ENCODE results near the gene SMIM14.
"Not testable (repeated sequence)": the region's sequence is repeated elsewhere in the genome, so short reads cannot be mapped to it uniquely, and the experiment has no call there.

The SMIM14 gene

GRCh38 chr4:39657465-39657864 lies 18.8 kb upstream of the SMIM14 start:
- CTCF ChIA-PET: interaction anchor here (0.6 kb wide), 1 partner anchor 16 kb away, joined by 3 read pairs; no protein-coding TSS in a partner anchor
- no peak overlapping the region for H3K27ac Mint-ChIP-seq
- peaks cover 5% of the 10 kb centered on the region for H3K4me1 Mint-ChIP-seq
- no peak for DNase-seq
- no peaks in the 10 kb centered on the region for H3K27me3 Mint-ChIP-seq
- no peaks in the 10 kb centered on the region for H3K9me3 Mint-ChIP-seq
- H3K4me3 Mint-ChIP-seq: no peak overlapping the region
- peaks cover 1% of the 10 kb centered on the region for H3K36me3 Mint-ChIP-seq

GRCh38 chr4:39656638-39657037 lies 18.0 kb upstream of the SMIM14 start:
- CTCF ChIA-PET, H3K27me3 Mint-ChIP-seq, H3K4me1 Mint-ChIP-seq: not testable (repeated sequence)

GRCh38 chr4:39655876-39656275 lies 17.2 kb upstream of the SMIM14 start:
- Mint-ChIP-seq H3K27ac (no peak overlapping the region), H3K4me3 (no peak overlapping the region), H3K27me3 (no peaks in the 10 kb centered on the region), H3K4me1 (peaks cover 5% of the 10 kb centered on the region), H3K36me3 (peaks cover 1% of the 10 kb centered on the region), H3K9me3 (no peaks in the 10 kb centered on the region)
- no peak for DNase-seq
- CTCF ChIA-PET: no interaction called here

More at GRCh38 chr4:39656638-39657037, 18.0 kb upstream of the SMIM14 start:
- not testable (repeated sequence) for DNase-seq, H3K4me3 Mint-ChIP-seq, H3K27ac Mint-ChIP-seq, H3K9me3 Mint-ChIP-seq, H3K36me3 Mint-ChIP-seq

- no peaks in the 10 kb centered on the region for H3K27me3 Mint-ChIP-seq
- H3K36me3 Mint-ChIP-seq: peaks cover 1% of the 10 kb centered on the region
- no peak for DNase-seq
- CTCF ChIA-PET: no interaction called here
- no peak overlapping the region for H3K4me3 Mint-ChIP-seq
- no peaks in the 10 kb centered on the region for H3K9me3 Mint-ChIP-seq
- no peak overlapping the region for H3K27ac Mint-ChIP-seq
- peaks cover 5% of the 10 kb centered on the region for H3K4me1 Mint-ChIP-seq
Observed at GRCh38 chr4:39655211-39655610, 16.5 kb upstream of the SMIM14 start.

- not testable (repeated sequence) for DNase-seq, H3K9me3 Mint-ChIP-seq
Observed at GRCh38 chr4:39651586-39651985, 12.9 kb upstream of the SMIM14 start.

GRCh38 chr4:39649639-39650265 lies 11.1 kb upstream of the SMIM14 start:
- Mint-ChIP-seq H3K4me1 (no peaks in the 10 kb centered on the region), H3K27ac (no peak overlapping the region), H3K9me3 (no peaks in the 10 kb centered on the region), H3K4me3 (no peak overlapping the region), H3K27me3 (peaks cover 3% of the 10 kb centered on the region), H3K36me3 (peaks cover 1% of the 10 kb centered on the region)
- CTCF ChIA-PET: no interaction called here
- DNase-seq: no peak

More at GRCh38 chr4:39651586-39651985, 12.9 kb upstream of the SMIM14 start:
- H3K27ac Mint-ChIP-seq, H3K4me3 Mint-ChIP-seq, H3K4me1 Mint-ChIP-seq, H3K36me3 Mint-ChIP-seq, H3K27me3 Mint-ChIP-seq, CTCF ChIA-PET: not testable (repeated sequence)

- H3K4me1 Mint-ChIP-seq: no peaks in the 10 kb centered on the region
- CTCF ChIA-PET: no interaction called here
- peaks cover 1% of the 10 kb centered on the region for H3K36me3 Mint-ChIP-seq
- peaks cover 3% of the 10 kb centered on the region for H3K27me3 Mint-ChIP-seq
- H3K27ac Mint-ChIP-seq: no peak overlapping the region
- H3K4me3 Mint-ChIP-seq: no peak overlapping the region
- no peaks in the 10 kb centered on the region for H3K9me3 Mint-ChIP-seq
- no peak for DNase-seq
Observed at GRCh38 chr4:39648827-39649558, 10.3 kb upstream of the SMIM14 start.

- CTCF ChIA-PET: no interaction called here
- no peaks in the 10 kb centered on the region for H3K36me3 Mint-ChIP-seq
- H3K27ac Mint-ChIP-seq: no peak overlapping the region
- no peak overlapping the region for H3K4me3 Mint-ChIP-seq
- peaks cover 3% of the 10 kb centered on the region for H3K27me3 Mint-ChIP-seq
- no peak for DNase-seq
- no peaks in the 10 kb centered on the region for H3K9me3 Mint-ChIP-seq
- no peaks in the 10 kb centered on the region for H3K4me1 Mint-ChIP-seq
Observed at GRCh38 chr4:39648213-39648612, 9.5 kb upstream of the SMIM14 start.

GRCh38 chr4:39642885-39643552 lies 4.4 kb upstream of the SMIM14 start:
- CTCF ChIA-PET: no interaction called here
- H3K4me1 Mint-ChIP-seq: peaks cover 16% of the 10 kb centered on the region
- peaks cover 24% of the 10 kb centered on the region for H3K27me3 Mint-ChIP-seq
- no peaks in the 10 kb centered on the region for H3K36me3 Mint-ChIP-seq
- H3K4me3 Mint-ChIP-seq: no peak overlapping the region
- no peaks in the 10 kb centered on the region for H3K9me3 Mint-ChIP-seq
- no peak for DNase-seq
- H3K27ac Mint-ChIP-seq: no peak overlapping the region

GRCh38 chr4:39641451-39641850 lies 2.8 kb upstream of the SMIM14 start:
- DNase-seq: no peak
- Mint-ChIP-seq H3K4me3 (no peak overlapping the region), H3K27ac (no peak overlapping the region), H3K36me3 (no peaks in the 10 kb centered on the region), H3K4me1 (peaks cover 30% of the 10 kb centered on the region), H3K27me3 (peaks cover 35% of the 10 kb centered on the region), H3K9me3 (no peaks in the 10 kb centered on the region)
- CTCF ChIA-PET: interaction anchor here (0.6 to 1.3 kb wide), 3 partner anchors 16 to 781 kb away, joined by 3 to 4 read pairs (median 3); no protein-coding TSS in a partner anchor

GRCh38 chr4:39637586-39638353 lies 895 bp downstream of the SMIM14 start:
- Mint-ChIP-seq H3K9me3 (no peaks in the 10 kb centered on the region), H3K4me1 (peaks cover 33% of the 10 kb centered on the region), H3K4me3 (peak overlapping the region; percentile 92), H3K36me3 (no peaks in the 10 kb centered on the region), H3K27ac (peak overlapping the region; percentile 86), H3K27me3 (peaks cover 38% of the 10 kb centered on the region)
- CTCF ChIA-PET: interaction anchor here (0.6 to 1.5 kb wide), 2 partner anchors 66 to 168 kb away, joined by 3 to 7 read pairs; no protein-coding TSS in a partner anchor
- DNase-seq: peak; percentile 28

- Mint-ChIP-seq H3K9me3 (no peaks in the 10 kb centered on the region), H3K27me3 (peaks cover 38% of the 10 kb centered on the region), H3K4me3 (peak overlapping the region; percentile 92), H3K27ac (peak overlapping the region; percentile 86), H3K4me1 (peaks cover 33% of the 10 kb centered on the region), H3K36me3 (no peaks in the 10 kb centered on the region)
- CTCF ChIA-PET: interaction anchor here (1.5 kb wide), 1 partner anchor 168 kb away, joined by 7 read pairs; no protein-coding TSS in a partner anchor
- DNase-seq: no peak
Observed at GRCh38 chr4:39637221-39637585, 1.5 kb downstream of the SMIM14 start.

- peaks cover 35% of the 10 kb centered on the region for H3K27me3 Mint-ChIP-seq
- no peak overlapping the region for H3K4me3 Mint-ChIP-seq
- H3K27ac Mint-ChIP-seq: no peak overlapping the region
- H3K9me3 Mint-ChIP-seq: no peaks in the 10 kb centered on the region
- CTCF ChIA-PET: no interaction called here
- H3K4me1 Mint-ChIP-seq: peaks cover 33% of the 10 kb centered on the region
- no peak for DNase-seq
- no peaks in the 10 kb centered on the region for H3K36me3 Mint-ChIP-seq
Observed at GRCh38 chr4:39636531-39637184, 2.0 kb downstream of the SMIM14 start.

- no peaks in the 10 kb centered on the region for H3K9me3 Mint-ChIP-seq
- no peak overlapping the region for H3K4me3 Mint-ChIP-seq
- peaks cover 26% of the 10 kb centered on the region for H3K27me3 Mint-ChIP-seq
- no peak for DNase-seq
- CTCF ChIA-PET: no interaction called here
- H3K4me1 Mint-ChIP-seq: peaks cover 29% of the 10 kb centered on the region
- no peak overlapping the region for H3K27ac Mint-ChIP-seq
- H3K36me3 Mint-ChIP-seq: no peaks in the 10 kb centered on the region
Observed at GRCh38 chr4:39635023-39635422, 3.6 kb downstream of the SMIM14 start.
